KBM-7 (cell line): ENCODE results near the gene ISLR.

Experiments
- DNase-seq: peaks from one replicate; pipeline ENCODE4 v3.0.0-alpha.2; 2015
- in situ Hi-C: fragments of 300-500 bp; cut with MboI; formaldehyde crosslinking; loops from 2 replicates; pipeline ENCODE4 v1.14.3; 2020; ENCODE audit warnings: low sequenced_read_pairs, low pct_unique_long_range_greater_than_20kb, mixed read lengths

The ISLR gene

DNA sequence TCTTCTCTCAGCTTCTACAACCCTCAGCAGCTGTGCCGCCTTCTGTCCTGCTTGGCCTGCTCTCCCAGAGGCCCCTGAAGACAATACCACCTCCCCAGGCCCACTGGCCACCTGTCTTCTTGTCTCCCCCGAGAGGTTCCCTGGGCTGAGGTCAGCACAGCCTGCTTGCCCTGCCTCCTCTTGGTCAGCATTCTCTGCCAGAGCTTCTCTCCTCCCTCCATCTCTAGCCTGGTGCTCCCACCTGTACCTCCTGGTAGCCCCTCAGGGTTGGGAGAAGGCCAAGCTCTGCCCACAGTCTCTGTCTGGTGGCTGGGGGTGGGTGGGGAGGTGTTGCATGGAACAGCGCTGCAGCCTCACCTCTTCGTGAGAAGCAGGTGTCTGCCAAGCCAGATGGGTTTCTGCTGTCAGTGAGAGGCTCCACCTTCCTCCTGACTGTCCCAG is 5.6 kb upstream of the ISLR start:
- no peak for DNase-seq
- in situ Hi-C loops, result no loop called here

DNA sequence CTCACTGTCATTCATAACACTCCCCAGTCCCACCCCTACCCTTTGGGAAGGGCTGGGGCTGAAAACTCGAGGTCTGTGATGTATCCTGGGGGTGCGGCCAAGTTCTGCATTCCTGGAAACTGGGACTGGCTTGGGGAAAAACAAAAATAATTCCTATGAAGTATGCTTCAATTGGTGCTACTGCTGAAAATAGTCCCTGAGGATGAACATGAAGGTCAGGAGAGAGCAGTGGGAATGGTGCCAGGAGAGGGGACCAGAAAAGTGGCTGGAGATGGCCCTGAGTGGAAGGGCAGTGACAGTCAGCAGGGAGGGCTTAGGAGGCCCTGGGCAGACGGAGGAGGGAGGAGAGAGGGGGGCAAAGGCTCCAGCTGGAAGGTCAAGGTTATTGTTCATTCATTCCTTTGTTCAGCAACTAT is 4.8 kb upstream of the ISLR start:
- no peak for DNase-seq
- in situ Hi-C loops, result no loop called here

DNA sequence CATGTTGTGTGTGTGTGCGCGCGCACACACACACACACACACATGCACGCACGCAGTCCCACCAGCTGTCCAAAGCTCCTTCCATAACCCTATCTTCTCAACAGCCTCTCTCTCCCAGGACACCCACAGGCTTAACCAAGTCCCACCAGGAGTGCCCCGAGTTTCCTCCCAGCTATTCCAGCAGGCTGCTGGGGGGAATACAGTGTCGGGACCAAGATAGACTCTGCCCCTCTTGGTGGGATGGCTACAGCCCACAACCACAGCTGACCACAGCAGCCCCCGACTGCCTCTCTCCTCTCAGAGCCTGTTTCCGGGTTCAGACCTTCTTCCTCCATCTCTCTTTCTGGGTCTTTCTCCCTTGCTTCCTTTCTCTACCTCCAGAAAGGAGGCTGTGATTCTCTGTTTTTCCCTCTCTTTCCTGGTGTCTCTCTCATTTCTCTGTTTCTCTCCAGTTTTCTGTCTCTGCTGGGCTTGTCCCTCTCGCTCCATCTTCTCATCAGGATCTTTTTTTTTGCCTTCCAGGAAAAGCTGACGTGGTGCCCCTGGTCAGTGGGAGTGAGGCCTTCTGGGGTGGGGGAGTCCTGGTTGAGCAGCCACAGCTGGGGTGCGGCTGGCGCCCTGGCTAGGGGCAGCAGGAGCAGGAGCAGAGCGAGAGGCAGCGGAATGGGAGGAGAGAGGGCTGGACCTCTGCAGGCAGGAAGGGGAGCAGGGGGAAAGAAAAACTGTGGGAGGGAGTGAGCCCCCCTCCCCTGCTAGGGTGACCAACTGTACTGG is 3.3 kb upstream of the ISLR start:
- in situ Hi-C loops, result no loop called here
- DNase-seq, result no peak

DNA sequence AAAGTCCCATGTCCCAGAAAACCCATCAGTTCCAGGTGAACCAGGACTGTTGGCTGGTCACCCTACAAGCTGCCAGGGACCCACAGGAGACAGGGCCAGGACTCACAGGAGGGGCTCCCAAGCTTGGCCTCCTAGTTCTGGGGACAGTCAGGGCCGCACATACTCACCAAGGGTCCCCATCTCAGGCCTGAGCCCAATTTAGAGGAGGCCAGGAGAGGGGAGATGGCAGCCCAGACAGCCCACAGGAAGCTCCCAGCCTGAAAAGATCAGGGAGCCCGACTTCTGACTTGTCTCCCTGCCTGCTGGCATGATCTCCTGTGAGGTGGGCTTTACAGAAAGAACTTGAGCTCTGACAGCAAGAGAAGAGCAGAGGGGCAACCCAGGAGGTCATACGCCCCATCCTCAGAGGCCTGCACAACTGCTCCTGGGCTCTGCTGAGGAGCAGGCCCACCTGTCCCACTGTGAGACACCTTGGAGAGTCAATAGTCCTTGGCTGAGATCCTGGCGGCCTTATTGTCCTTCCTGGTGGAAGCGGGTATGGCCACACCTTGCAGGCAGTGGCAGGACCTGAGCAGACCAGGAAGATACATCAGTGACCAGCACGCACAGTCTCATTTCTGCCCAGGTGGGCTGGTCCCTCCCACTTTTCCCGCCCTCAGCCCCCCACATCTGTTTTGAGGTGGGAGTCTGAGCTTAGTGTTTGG is 2.5 kb upstream of the ISLR start:
- no peak for DNase-seq
- in situ Hi-C loops, result no loop called here

DNA sequence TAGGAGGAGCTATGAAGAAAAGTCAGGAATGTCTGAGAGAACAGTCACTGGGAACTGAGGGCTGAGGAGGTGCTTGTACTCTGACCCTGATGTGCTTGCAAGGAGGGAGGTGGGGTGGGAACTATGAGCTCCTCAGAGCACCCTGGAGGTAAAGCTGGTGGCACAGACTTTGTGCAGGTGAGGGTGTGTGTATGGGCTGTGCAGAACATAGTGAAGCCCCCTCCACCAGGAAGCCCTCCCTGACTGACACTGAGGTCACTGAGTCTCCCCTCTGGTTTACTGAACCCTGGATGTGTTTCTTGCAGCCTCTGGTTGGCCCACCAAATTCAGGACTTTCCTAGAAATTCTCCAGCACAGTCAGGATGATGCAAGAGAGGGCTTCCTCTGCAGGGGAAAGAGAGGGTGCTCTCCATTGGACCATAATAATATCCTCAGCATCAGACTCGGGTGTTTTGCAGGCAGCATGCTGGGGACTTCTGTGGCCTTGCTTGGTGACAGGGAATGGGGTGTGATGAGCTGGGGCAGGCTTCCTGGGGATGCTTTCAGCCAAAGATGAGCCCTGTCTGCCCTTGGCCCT is 1.5 kb upstream of the ISLR start:
- in situ Hi-C loops, result no loop called here
- DNase-seq, result no peak

DNA sequence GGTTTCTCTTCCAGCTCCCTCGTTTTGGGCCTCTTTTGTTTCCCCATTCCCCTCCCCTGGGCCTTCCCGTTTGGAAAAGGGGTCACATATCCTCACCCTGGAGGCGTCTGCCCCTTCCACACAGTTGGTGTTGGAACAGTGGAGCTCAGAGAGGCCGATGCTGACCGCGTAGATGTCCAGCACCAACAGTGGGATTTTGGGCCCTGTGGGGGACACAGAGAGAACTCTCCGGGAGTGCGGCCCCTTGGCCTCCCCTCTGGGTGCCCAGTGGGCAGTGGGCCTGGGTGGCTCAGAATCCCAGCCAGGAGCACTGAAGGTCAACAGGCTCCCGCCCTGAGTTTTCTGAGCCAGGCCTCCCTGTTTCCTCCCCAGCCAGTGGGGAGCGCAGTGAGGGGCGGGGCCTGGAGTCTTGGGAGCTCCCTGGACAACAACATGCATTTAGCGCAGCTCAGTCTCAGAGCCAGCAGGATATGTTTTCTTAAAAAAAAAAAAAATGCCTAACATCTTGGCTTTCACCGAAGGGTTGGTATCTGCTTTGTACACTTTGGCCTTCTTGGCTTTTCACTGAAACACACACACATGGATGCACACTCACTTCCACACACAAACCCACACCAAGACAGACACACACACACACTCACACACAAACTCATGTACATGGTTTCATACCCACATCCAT is 670 bp upstream of the ISLR start:
- DNase-seq, result no peak
- in situ Hi-C loops, result no loop called here

DNA sequence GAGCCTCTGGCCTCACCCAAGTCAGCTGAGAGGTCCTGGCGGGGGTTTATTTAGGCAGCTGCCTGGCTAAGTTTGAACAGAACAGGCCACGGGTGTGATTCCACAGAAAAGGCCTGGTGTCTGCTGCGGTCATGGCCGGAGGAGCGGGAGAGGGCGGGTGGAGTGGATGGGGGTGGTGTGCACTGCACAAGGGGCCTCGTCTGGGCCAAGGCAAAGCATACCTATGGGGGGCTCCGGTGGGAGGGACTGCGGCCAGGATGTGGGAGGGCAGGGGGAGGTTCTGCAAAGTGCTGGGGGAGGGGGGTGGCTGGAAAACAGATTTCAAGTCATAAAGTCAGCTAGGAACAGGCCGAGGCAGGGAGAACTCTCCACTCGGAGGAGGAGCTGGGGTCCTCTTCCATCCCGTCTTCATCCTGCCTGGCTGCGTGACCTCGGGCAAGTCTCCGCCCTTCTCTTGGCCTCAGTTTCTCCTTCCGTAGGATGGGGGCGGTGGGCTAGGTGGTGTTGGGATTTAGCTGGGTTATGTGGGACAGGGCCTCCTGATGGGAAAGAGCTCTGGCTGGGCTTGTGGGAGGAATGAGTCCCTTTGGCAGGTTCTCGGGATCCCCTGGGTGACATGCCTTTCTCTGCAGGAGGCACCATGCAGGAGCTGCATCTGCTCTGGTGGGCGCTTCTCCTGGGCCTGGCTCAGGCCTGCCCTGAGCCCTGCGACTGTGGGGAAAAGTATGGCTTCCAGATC is 878 bp downstream of the ISLR start:
- DNase-seq, result no peak
- in situ Hi-C loops, result no loop called here

DNA sequence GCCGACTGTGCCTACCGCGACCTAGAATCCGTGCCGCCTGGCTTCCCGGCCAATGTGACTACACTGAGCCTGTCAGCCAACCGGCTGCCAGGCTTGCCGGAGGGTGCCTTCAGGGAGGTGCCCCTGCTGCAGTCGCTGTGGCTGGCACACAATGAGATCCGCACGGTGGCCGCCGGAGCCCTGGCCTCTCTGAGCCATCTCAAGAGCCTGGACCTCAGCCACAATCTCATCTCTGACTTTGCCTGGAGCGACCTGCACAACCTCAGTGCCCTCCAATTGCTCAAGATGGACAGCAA is 1.4 kb downstream of the ISLR start:
- in situ Hi-C loops, result no loop called here
- DNase-seq, result no peak

DNA sequence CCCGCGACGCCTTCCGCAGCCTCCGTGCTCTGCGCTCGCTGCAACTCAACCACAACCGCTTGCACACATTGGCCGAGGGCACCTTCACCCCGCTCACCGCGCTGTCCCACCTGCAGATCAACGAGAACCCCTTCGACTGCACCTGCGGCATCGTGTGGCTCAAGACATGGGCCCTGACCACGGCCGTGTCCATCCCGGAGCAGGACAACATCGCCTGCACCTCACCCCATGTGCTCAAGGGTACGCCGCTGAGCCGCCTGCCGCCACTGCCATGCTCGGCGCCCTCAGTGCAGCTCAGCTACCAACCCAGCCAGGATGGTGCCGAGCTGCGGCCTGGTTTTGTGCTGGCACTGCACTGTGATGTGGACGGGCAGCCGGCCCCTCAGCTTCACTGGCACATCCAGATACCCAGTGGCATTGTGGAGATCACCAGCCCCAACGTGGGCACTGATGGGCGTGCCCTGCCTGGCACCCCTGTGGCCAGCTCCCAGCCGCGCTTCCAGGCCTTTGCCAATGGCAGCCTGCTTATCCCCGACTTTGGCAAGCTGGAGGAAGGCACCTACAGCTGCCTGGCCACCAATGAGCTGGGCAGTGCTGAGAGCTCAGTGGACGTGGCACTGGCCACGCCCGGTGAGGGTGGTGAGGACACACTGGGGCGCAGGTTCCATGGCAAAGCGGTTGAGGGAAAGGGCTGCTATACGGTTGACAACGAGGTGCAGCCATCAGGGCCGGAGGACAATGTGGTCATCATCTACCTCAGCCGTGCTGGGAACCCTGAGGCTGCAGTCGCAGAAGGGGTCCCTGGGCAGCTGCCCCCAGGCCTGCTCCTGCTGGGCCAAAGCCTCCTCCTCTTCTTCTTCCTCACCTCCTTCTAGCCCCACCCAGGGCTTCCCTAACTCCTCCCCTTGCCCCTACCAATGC is 2.0 kb downstream of the ISLR start:
- in situ Hi-C loops, result no loop called here
- no peak for DNase-seq

DNA sequence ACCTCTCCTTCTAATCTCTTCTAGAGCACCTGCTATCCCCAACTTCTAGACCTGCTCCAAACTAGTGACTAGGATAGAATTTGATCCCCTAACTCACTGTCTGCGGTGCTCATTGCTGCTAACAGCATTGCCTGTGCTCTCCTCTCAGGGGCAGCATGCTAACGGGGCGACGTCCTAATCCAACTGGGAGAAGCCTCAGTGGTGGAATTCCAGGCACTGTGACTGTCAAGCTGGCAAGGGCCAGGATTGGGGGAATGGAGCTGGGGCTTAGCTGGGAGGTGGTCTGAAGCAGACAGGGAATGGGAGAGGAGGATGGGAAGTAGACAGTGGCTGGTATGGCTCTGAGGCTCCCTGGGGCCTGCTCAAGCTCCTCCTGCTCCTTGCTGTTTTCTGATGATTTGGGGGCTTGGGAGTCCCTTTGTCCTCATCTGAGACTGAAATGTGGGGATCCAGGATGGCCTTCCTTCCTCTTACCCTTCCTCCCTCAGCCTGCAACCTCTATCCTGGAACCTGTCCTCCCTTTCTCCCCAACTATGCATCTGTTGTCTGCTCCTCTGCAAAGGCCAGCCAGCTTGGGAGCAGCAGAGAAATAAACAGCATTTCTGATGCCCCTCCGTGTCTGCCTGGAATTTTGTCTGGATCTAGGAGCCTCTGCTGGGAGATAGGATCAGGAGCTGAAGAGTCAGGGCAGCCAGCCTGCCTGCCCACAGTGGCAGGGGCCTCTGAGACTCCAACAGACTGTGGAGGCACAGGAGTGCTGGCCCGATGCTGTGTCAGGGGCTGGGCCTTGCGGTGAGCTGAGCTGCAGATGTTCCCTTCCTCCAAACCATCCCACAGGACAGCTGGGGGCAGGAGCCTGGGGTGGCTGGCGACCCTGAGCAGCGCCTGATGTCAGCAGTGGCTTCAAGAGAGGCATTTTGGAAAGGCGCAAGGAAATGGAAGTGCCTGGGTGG is 3.0 kb downstream of the ISLR start:
- in situ Hi-C loops, result no loop called here

DNA sequence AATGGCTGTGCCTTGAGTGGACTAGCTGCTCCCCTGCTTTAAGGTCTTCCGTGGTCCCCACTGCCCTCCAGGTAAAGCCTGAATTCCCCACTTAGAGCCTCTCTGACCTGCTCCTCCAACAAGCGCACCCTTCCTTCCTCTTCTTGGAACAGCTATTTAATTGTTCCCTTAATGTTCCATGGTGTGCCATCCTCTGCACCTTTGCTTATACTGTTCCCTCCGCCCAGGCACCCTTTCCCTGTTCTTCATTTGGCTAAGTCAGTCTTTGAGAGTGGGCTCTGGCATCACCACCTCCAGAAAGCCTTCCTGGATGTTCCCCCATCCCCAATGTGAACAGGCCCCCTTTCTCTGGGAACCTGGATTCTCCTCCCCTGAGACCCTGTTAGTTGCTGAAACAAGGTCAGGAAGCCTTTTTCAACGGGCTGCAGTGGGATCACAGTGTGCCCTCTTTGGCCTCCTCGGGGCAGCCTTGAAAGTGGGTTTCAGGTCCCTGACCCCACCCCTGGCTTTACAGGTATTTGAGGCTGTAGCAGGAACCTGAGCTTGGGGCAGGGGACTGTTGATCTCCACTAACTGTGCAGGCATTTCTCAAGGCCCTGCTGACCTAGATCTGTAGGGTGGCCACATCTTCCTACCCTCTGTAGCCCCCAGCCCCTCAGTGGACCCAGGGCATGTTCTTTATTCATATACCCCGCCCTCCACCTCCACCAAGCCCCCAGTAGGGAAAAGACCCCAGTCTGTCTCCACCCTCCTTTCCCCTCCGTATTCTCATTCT is 5.0 kb downstream of the ISLR start:
- no peak for DNase-seq
- in situ Hi-C loops, result no loop called here

More for the DNA sequence above, 3.0 kb downstream of the ISLR start:
- DNase-seq, result no peak

DNA sequence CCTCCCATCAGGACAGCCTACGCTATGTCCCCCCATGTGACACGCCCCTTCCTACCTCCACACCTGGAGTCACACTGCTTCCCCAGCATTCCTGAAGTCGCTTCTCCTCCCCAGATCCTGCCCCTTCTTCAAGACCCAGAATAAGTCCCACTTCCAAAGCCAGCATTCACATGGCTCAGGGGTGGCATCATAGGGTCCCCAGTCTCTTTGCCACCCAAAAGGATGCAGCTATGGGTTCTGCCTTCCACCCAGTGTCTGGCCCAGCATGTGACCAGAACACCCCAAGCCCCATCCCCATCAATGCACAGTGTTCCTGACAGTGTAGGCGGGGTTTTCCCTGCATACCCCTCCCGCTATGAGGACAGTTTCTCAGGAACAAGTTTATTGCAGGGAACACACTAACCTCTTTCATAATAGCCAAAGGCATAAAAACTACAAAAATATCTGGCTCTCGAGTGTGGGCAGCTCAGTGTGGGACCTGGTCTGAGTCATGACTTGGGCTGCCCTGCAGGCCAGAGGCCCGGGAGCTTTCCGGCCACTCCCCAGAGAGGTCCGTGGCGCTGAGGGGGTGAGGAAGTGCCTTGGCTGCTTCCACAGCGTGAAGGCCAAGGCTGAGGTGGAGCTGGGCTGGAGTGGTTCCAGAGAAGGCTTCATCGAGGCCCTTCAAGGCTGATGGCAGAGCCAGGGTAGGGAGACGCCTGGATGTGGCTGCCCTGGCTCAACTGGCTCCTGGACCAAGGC is 5.8 kb downstream of the ISLR start:
- in situ Hi-C loops, result no loop called here
- DNase-seq, result no peak

DNA sequence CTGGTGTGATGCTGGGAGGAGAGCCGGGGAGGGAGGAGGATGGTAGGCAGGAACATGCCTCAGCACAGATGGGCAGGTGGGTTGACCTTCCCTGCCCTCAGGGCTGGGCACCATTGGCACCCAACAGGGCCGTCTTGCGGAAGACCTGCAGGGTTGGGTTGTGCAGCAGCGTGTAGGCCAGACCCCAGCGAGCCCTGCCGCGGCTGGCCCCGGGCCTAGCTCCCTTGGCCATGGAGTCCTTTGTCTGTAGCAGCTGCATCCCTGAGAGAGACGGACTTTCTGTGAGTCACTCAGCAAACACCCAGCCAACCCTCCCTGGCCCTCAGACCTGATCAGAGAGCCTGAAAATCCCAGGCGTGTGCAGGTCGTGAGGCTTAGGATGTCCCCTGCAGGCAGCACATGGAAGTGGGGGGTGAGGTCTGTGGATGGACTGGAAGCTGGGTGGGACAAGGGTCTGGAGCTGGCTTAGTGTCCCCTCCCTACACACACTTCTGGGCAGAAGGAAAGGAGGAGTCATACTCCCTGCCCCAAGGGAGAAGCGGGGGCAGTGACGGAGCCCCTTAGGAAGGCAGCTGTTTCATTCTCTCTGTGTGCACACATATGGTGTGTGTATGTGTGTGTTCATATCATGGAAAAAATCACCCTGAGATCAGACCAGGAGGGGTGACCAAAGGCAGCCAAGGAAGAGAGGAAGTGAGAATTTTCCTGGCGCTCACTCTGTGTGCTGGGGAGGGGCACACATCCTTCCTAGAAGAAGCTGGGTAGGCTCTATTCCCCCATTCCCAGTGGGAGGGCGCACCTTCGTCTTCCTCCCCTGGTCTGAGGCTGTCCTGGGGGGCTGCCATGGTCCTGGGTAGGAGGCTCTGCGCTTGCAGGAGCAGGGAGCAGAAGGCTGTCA is 6.7 kb downstream of the ISLR start:
- in situ Hi-C loops, result no loop called here
- no peak for DNase-seq

DNA sequence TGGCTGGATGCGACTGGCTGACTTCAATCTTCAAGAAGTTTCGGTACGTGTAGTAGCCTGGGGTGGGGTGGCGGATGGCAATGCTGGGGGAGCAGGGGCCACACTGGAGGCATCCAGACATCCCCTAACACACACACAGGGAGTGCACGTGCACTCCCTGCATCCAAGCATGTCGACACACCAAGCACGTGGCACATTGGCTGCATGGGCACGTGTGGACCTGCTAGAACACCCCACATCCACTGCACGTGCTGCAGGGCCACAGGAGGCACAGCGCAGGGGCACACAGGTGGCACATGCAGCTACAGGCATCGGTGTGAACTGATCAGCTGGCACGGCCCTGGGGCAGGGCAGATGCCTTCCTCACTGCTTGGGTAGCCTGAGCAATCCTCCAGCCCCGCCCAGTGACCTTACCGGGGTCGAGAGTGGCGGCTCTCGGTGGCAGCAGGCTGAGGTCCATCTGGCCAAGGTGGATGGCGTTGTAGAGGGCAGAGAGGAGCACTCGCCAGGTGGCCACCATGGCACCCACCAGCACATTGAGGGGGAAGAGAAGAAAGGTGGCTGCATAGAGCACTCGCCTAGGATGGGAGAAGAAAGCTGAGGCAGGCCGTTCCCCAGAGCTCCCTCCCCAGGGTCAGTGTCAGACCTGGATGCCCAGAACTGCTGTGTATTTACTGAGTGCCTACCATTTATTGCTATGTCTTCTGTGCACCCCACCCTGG is 7.5 kb downstream of the ISLR start:
- no peak for DNase-seq
- in situ Hi-C loops, result no loop called here

DNA sequence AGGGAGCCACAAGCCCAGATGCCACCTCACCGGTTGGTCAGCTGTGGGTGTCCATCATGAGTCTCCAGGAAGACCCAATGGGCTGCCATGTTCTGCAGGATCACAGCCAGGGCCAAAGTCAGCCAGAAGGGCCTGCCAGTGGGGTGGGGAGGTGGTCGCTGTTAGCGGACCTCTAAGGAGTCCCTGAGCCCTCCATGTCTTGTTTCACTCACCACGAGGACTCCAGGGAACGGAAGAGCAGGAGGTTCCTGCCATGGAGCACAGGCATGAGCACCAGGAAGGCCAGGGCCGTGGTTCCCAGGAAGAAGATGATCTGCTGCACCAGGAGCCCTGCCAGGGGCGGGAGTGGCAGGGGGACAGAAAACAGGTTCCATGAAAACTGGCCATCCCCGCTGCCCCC is 8.6 kb downstream of the ISLR start:
- DNase-seq, result no peak
- in situ Hi-C loops, result no loop called here
